KOPT-K1 (cell line): ENCODE data around the gene REPIN1.
A peak's percentile ranks its signal among the peaks of the same experiment; 100 is the strongest.

Experiments used
- H3K27ac ChIP-seq: fragments of 200-600 bp; sonication (generic); 2 replicates; pipeline ENCODE4 v1.5.1; 2016; ENCODE audit warnings: antibody characterized with exemption, mild to moderate bottlenecking, low read depth, low read length; ENCODE audit not compliant: poor library complexity, severe bottlenecking
- H3K36me3 ChIP-seq: fragments of 200-600 bp; sonication (generic); 2 replicates; pipeline ENCODE4 v1.5.1; 2017; ENCODE audit warnings: antibody characterized with exemption, mild to moderate bottlenecking, low read length, moderate library complexity; ENCODE audit not compliant: insufficient read depth
- H3K9me3 ChIP-seq: fragments of 200-600 bp; sonication (generic); 2 replicates; pipeline ENCODE4 v1.5.1; 2017; ENCODE audit warnings: antibody characterized with exemption, low read length, mild to moderate bottlenecking; ENCODE audit not compliant: insufficient read depth, poor library complexity, severe bottlenecking

Gene REPIN1

GRCh38 chr7:150343225-150343624 is 25.4 kb upstream of the REPIN1 start:
- H3K36me3 ChIP-seq: peaks cover 37% of the 10 kb centered on the region
- H3K27ac ChIP-seq: no peak overlapping the region
- peaks cover 9% of the 10 kb centered on the region for H3K9me3 ChIP-seq

DNA sequence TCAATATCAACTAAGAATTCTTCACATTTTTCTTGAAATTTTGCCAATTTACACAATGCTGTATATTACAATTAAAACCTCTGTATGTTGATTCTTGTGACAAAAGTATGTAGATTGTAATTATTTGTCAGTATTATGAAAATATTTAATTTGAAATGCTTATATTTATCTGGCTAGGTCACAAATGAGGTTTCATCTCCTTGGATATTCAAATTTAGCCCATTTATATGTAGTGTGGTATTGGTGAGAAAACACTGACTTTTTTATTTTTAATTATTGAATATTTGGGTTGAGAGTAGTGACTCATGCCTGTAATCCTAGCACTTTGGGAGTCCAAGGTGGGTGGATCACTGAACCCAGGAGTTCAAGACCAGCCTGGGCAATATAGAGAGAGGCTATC is 24.3 kb upstream of the REPIN1 start:
- Histone ChIP-seq H3K9me3 (peaks cover 9% of the 10 kb centered on the region), H3K36me3 (peaks cover 26% of the 10 kb centered on the region), H3K27ac (no peak overlapping the region)

DNA sequence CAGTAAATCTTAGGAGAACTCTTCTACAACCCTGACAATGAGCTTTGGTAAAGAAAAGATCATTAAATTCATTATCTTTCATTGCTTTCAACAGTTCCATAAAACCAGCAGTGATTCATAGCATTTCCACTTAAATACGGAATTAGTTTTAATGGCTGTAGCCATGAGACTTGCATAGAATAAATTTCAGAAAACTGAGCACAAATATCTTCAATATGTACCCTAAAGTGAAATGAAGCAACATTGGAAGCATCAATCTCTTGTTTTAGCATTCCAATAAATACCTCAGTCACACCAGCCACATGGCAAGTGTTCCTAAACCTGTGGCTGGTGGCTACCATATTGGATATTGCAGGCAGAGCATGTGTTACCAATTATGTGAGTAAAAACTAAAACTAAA is 23.6 kb upstream of the REPIN1 start:
- H3K9me3 ChIP-seq: peaks cover 9% of the 10 kb centered on the region
- no peak overlapping the region for H3K27ac ChIP-seq

DNA sequence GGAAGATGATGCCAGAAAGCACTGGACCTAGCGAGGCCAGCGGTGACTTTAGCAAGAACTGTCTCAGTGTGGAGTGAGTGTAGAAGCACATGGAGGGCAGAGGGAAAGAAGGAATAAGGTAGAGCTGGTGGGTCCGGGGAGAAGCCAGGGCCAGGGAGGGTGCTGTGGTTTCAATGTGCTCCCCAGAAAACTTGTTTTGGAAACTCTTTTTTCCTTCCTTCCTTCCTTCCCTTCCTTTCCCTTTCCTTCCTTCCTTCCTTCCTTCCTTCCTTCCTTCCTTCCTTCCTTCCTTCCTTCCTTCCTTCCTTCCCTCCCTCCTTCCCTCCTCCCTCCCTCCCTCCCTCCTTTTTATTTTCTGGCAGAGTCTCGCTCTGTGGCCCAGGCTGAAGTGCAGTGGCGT is 21.7 kb upstream of the REPIN1 start:
- no peak overlapping the region for H3K27ac ChIP-seq
- peaks cover 9% of the 10 kb centered on the region for H3K9me3 ChIP-seq
- peaks cover 20% of the 10 kb centered on the region for H3K36me3 ChIP-seq

More for the DNA sequence above, 23.6 kb upstream of the REPIN1 start:
- H3K36me3 ChIP-seq: peaks cover 20% of the 10 kb centered on the region

DNA sequence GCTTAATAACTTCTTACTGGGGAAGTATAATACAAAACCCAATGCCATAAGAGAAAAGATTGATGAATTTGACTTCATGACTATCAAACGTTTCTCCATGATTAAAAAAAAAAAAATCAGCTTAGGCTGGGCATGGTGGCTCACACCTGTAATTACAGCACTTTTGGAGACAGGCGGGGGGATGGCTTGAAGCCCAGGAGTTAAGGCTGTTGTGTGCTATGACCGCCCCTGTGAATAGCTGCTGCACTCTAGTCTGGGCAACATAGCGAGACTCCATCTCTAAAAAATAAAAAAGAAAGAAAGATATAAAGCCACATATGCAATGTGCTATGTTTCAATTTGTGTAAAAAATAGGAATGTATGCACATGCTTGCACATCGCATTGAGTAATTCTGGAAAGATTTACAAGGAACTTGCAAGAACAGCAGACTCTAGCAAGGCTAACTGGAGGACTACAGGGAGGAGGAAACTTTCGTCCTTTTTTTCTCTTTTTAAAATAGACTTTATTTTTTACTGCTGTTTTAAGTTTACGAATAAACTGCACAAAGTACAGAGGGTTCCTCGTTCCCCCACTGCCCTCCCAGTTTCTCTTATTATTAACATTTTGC is 16.9 kb upstream of the REPIN1 start:
- Histone ChIP-seq H3K36me3 (no peaks in the 10 kb centered on the region), H3K9me3 (no peaks in the 10 kb centered on the region), H3K27ac (no peak overlapping the region)

GRCh38 chr7:150355666-150356059 is 13.0 kb upstream of the REPIN1 start:
- no peaks in the 10 kb centered on the region for H3K9me3 ChIP-seq
- no peak overlapping the region for H3K27ac ChIP-seq
- H3K36me3 ChIP-seq: no peaks in the 10 kb centered on the region

DNA sequence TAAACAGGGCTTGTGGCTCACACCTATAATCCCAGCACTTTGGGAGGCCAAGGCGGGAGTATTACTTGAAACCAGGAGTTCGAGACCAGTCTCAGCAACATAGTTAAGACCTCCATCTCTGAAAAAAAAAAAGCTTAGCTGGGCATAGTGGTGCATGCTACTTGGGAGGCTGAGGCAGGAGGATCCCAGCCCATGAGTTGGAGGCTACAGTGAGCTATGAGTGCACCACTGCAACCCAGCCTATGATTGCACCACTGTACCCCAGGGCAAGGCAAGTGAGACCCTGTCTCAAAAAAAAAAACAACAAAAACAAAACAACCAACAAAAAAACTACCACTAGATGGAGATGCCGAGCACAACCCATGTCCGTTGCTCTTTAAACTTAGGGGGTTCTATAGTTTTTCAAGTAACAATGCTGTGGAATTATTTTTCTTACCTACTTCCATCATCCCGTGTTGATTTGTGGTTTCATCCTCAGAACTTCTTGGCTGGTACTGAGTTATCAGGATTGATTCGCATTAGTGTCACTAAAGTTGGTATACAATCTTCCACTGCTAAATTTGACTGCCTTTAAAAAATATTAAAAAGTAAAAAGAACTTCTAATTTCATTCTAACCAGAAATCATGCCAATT is 12.2 kb upstream of the REPIN1 start:
- H3K9me3 ChIP-seq: no peaks in the 10 kb centered on the region
- H3K27ac ChIP-seq: peak overlapping the region; percentile 23

GRCh38 chr7:150357270-150357669 is 11.4 kb upstream of the REPIN1 start:
- H3K36me3 ChIP-seq: no peaks in the 10 kb centered on the region
- H3K9me3 ChIP-seq: no peaks in the 10 kb centered on the region
- H3K27ac ChIP-seq: peak overlapping the region; percentile 55

More for the DNA sequence above, 12.2 kb upstream of the REPIN1 start:
- H3K36me3 ChIP-seq: no peaks in the 10 kb centered on the region

- Histone ChIP-seq H3K9me3 (no peaks in the 10 kb centered on the region), H3K36me3 (no peaks in the 10 kb centered on the region), H3K27ac (peak overlapping the region; percentile 55)
These were observed 10.7 kb upstream of the REPIN1 start for GRCh38 chr7:150357771-150358427.

DNA sequence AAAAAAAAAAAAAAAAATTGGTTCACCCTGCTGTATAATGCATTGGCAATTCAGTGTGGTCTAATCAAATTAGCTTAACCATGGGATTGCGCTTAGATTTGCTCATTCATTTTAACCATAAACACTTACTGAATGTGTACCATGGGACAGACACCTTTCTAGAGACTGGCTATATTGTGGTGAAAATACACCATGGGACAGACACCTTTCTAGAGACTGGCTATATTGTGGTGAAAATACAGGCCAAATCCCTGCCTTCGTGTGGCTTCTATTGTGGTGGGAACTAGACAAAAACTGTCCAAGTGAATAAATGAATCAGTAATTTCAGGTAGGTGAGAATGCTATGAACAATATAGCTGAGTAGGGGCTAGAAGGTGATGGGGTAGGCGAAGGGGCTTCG is 10.2 kb upstream of the REPIN1 start:
- Histone ChIP-seq H3K9me3 (no peaks in the 10 kb centered on the region), H3K36me3 (no peaks in the 10 kb centered on the region), H3K27ac (peak overlapping the region; percentile 55)

GRCh38 chr7:150358988-150359621 is 9.5 kb upstream of the REPIN1 start:
- Histone ChIP-seq H3K9me3 (no peaks in the 10 kb centered on the region), H3K36me3 (no peaks in the 10 kb centered on the region), H3K27ac (peak overlapping the region; percentile 55)

- Histone ChIP-seq H3K27ac (no peak overlapping the region), H3K9me3 (no peaks in the 10 kb centered on the region), H3K36me3 (no peaks in the 10 kb centered on the region)
These were observed 8.8 kb upstream of the REPIN1 start for GRCh38 chr7:150359622-150360362.

- Histone ChIP-seq H3K36me3 (no peaks in the 10 kb centered on the region), H3K27ac (no peak overlapping the region), H3K9me3 (no peaks in the 10 kb centered on the region)
These were observed 8.1 kb upstream of the REPIN1 start for GRCh38 chr7:150360363-150361058.

DNA sequence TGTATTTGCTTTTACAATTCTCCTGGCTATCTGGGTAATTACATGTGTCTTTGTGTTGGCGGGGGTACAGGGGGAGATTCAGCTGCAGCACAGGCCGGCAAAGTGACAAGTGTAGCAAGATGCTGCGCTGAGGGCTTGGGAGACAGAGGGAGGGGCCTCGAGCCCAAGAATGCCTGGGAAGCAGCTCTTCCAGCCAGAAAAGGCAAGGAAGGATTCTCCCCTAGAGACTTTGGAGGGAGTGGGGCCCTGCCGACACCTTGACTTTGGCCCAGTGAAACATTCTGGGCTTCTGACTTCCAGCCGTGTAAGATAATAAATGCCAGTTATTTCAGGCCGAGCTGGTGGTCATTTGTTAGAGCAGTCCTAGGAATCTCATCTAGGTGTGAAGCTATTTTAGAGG is 7.2 kb upstream of the REPIN1 start:
- Histone ChIP-seq H3K9me3 (no peaks in the 10 kb centered on the region), H3K27ac (peak overlapping the region; percentile 79), H3K36me3 (no peaks in the 10 kb centered on the region)
